Measurements from ENCODE around the gene BCDIN3D.

- no peak for TF ChIP-seq NFIC (IDR thresholded peaks at IDR 0.05)
- TF ChIP-seq MAX (CRISPR knock-in tag; IDR thresholded peaks at IDR 0.05), result no peak
- TF ChIP-seq HDAC1 (IDR thresholded peaks at IDR 0.05), result no peak
- TF ChIP-seq, protein P1, sequence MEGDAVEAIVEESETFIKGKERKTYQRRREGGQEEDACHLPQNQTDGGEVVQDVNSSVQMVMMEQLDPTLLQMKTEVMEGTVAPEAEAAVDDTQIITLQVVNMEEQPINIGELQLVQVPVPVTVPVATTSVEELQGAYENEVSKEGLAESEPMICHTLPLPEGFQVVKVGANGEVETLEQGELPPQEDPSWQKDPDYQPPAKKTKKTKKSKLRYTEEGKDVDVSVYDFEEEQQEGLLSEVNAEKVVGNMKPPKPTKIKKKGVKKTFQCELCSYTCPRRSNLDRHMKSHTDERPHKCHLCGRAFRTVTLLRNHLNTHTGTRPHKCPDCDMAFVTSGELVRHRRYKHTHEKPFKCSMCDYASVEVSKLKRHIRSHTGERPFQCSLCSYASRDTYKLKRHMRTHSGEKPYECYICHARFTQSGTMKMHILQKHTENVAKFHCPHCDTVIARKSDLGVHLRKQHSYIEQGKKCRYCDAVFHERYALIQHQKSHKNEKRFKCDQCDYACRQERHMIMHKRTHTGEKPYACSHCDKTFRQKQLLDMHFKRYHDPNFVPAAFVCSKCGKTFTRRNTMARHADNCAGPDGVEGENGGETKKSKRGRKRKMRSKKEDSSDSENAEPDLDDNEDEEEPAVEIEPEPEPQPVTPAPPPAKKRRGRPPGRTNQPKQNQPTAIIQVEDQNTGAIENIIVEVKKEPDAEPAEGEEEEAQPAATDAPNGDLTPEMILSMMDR (IDR thresholded peaks at IDR 0.05 in 2 of 3, conservative IDR thresholded peaks at IDR 0.05 in 1 of 3; ENCODE audit: insufficient read depth in 2 of 3, low read depth in 1 of 3, low read length in 3 of 3), result no peak
- TF ChIP-seq TAF1 (IDR thresholded peaks at IDR 0.05; ENCODE audit: control insufficient read depth, extremely low read depth, insufficient read depth, low read length, severe bottlenecking), result no peak
- TF ChIP-seq PRDM10 (IDR thresholded peaks at IDR 0.05; ENCODE audit: partially characterized antibody), result no peak
- no peak for TF ChIP-seq TGIF2 (CRISPR knock-in tag; IDR thresholded peaks at IDR 0.05)
- TF ChIP-seq KLF16 (IDR thresholded peaks at IDR 0.05), result no peak
- TF ChIP-seq, protein P2, sequence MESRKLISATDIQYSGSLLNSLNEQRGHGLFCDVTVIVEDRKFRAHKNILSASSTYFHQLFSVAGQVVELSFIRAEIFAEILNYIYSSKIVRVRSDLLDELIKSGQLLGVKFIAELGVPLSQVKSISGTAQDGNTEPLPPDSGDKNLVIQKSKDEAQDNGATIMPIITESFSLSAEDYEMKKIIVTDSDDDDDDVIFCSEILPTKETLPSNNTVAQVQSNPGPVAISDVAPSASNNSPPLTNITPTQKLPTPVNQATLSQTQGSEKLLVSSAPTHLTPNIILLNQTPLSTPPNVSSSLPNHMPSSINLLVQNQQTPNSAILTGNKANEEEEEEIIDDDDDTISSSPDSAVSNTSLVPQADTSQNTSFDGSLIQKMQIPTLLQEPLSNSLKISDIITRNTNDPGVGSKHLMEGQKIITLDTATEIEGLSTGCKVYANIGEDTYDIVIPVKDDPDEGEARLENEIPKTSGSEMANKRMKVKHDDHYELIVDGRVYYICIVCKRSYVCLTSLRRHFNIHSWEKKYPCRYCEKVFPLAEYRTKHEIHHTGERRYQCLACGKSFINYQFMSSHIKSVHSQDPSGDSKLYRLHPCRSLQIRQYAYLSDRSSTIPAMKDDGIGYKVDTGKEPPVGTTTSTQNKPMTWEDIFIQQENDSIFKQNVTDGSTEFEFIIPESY (CRISPR knock-in tag; IDR thresholded peaks at IDR 0.05), result no peak
- TF ChIP-seq BRCA1 (IDR thresholded peaks at IDR 0.05), result no peak
- no peak for TF ChIP-seq BRCA1 (CRISPR knock-in tag; IDR thresholded peaks at IDR 0.05)
- TF ChIP-seq POLR2A (conservative IDR thresholded peaks at IDR 0.05), result no peak
- no peak for TF ChIP-seq ZNF407 (IDR thresholded peaks at IDR 0.05; ENCODE audit: low read depth)
- no peak for TF ChIP-seq FOSL1 (tag; conservative IDR thresholded peaks at IDR 0.05)
Observed at GRCh38 chr12:49891012-49891411, 48.1 kb upstream of the BCDIN3D start.
